ENCODE measurements around the gene PRODH2. TPM values are rescaled to one million over a fixed set of nuclear protein-coding genes. Genes with fewer than 3 reads are reported as not detected.

PRODH2 gene
- total RNA-seq, 1 donor from 2014 or later, result 196 TPM

Other genes with a start within 250 kb of the PRODH2 start
- not detected for gene ATP4A, start 249.2 kb downstream of the PRODH2 start, total RNA-seq
- gene PMIS2, start 226.7 kb downstream of the PRODH2 start, total RNA-seq, result not detected
- 5.7 TPM for gene HAUS5, start 200.1 kb downstream of the PRODH2 start, total RNA-seq
- gene RBM42, start 183.8 kb downstream of the PRODH2 start, total RNA-seq, result 30.7 TPM
- 0.48 TPM for gene ETV2, start 171.1 kb downstream of the PRODH2 start, total RNA-seq
- gene COX6B1, start 164.5 kb downstream of the PRODH2 start, total RNA-seq, result 196 TPM
- gene UPK1A, start 146.3 kb downstream of the PRODH2 start, total RNA-seq, result not detected
- gene ZBTB32, start 108.3 kb downstream of the PRODH2 start, total RNA-seq, result 0.10 TPM
- 23.0 TPM for gene KMT2B, start 94.8 kb downstream of the PRODH2 start, total RNA-seq
- gene IGFLR1, start 70.4 kb downstream of the PRODH2 start, total RNA-seq, result 30.8 TPM
- 15.1 TPM for gene U2AF1L4, start 67.4 kb downstream of the PRODH2 start, total RNA-seq
- gene PSENEN, start 67.2 kb downstream of the PRODH2 start, total RNA-seq, result 31.7 TPM
- 4.7 TPM for gene LIN37, start 64.3 kb downstream of the PRODH2 start, total RNA-seq
- 7.0 TPM for gene HSPB6, start 55.8 kb downstream of the PRODH2 start, total RNA-seq
- 4.5 TPM for gene PROSER3, start 54.7 kb downstream of the PRODH2 start, total RNA-seq
- gene ARHGAP33, start 37.3 kb downstream of the PRODH2 start, total RNA-seq, result 3.6 TPM
- gene NPHS1, start 39.7 kb upstream of the PRODH2 start, total RNA-seq, result not detected
- 0.20 TPM for gene KIRREL2, start 44.1 kb upstream of the PRODH2 start, total RNA-seq
- 0.40 TPM for gene APLP1, start 55.7 kb upstream of the PRODH2 start, total RNA-seq
- 2.3 TPM for gene NFKBID, start 87.7 kb upstream of the PRODH2 start, total RNA-seq
- gene HCST, start 89.7 kb upstream of the PRODH2 start, total RNA-seq, result 1.8 TPM
- 20.2 TPM for gene TYROBP, start 95.5 kb upstream of the PRODH2 start, total RNA-seq
- 8.4 TPM for gene LRFN3, start 123.5 kb upstream of the PRODH2 start, total RNA-seq
- gene SDHAF1, start 182.3 kb upstream of the PRODH2 start, total RNA-seq, result 13.9 TPM
- 6.5 TPM for gene SYNE4, start 196.0 kb upstream of the PRODH2 start, total RNA-seq
- 10.3 TPM for gene ALKBH6, start 201.4 kb upstream of the PRODH2 start, total RNA-seq
- gene CLIP3, start 220.0 kb upstream of the PRODH2 start, total RNA-seq, result 1.3 TPM
- 2.2 TPM for gene THAP8, start 241.4 kb upstream of the PRODH2 start, total RNA-seq
- 0.48 TPM for gene WDR62, start 242.1 kb upstream of the PRODH2 start, total RNA-seq

All from left lobe of liver (tissue), 1 donor.